DMS53 (cell line): ENCODE results near the gene LCN15.

Experiments used
- DNase-seq: peaks from one replicate; lab custom pipeline; 2025; lab: John Stamatoyannopoulos, UW

The LCN15 gene

GRCh38 chr9:136775191-136775590, 10.9 kb upstream of the LCN15 start:
- DNase-seq = no peak

- no peak for DNase-seq
These were observed 10.2 kb upstream of the LCN15 start for GRCh38 chr9:136774416-136775045.

- DNase-seq = peak; percentile 62
These were observed 9.2 kb upstream of the LCN15 start for GRCh38 chr9:136773386-136774044.

DNA sequence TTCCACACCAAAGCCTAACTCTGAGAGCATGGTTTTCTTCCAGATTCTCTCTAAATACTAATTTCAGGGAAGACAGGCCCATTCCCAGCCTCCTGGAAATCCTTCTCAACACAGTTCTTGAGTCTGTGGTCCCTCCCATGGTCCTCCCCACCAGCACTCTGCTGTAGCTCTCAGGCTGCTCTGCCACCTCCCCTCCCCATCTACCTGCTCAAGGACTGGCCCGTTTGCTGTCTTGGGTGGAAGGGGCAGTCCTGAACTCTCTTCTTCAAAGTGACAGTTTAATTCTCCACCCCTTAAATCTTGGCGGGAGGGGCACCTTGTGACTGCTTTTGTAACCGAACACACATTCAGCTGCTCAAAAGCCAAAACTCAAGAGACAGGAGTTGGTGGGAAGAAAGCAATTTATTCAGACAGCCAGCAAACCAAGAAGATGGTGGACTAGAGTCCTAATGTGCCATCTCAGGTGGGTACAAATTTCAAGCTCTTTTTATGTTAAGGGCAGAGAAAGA, 7.6 kb upstream of the LCN15 start:
- DNase-seq = no peak

GRCh38 chr9:136769710-136770191, 5.4 kb upstream of the LCN15 start:
- no peak for DNase-seq

GRCh38 chr9:136766410-136767120, 2.2 kb upstream of the LCN15 start:
- DNase-seq = peak; percentile 93

GRCh38 chr9:136765745-136766409, 1.6 kb upstream of the LCN15 start:
- peak; percentile 39 for DNase-seq

- no peak for DNase-seq
These were observed 723 bp upstream of the LCN15 start for GRCh38 chr9:136765041-136765440.

- DNase-seq = no peak
These were observed 676 bp downstream of the LCN15 start for GRCh38 chr9:136763649-136764035.

DNA sequence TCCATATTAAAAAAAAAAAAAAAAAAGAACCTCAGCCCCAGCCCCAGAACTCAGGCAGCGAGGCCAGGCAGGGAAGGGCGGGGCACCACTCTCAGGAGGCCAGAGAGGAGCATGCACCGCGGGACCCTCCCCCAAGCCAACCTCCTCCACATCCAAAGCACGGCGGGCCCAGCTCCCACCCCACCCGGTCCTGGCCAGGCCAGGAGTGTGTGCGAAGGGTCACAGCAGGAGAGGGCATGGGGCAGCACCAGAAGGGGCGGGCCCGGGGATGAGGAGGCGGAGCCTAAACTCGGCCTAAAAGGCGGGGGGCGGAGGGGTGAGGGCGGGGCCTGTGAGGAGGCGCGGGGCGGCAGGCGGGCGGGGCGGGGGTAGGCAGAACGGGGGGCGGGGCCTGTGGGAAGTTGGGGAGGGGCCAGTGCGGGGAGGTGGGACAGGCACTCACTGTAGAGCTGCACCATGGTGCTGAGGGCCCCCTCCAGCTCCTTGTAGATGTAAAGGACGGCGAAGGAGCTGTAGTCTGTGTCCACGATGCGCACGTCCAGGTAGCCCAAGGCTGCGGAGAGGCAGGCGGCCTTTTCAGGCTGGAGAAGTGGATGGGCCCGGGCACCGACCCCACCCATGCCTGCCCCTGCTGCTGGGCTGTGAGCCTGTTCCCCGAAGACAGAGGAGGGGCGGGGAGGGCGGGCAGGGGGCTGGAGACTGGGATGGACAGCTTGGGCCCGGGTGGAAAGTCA, 1.2 kb downstream of the LCN15 start:
- DNase-seq = peak; percentile 87

GRCh38 chr9:136762221-136762691, 2.1 kb downstream of the LCN15 start:
- DNase-seq = no peak

DNA sequence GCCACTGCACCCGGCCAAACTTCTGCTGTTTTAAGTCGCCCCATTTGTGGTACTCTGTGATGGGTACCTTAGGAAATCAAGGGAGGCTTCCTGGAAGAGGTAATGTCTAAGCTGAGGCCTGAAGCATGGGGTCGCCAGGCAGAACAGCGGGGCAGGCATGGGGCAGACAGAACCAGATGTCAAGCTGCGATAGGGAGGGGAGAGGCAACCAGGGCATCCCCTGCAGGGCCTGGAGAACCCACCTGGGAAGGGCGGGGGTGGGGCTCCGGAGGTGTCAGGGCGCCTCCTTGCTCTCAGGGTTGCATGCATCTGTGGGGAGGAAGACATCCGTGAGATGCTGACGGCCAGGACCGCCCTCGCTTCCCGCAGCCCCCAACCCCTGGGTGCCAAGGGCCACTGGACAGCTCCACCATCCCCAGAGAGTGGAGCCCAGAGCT, 2.8 kb downstream of the LCN15 start:
- DNase-seq = no peak

- peak; percentile 87 for DNase-seq
These were observed 3.3 kb downstream of the LCN15 start for GRCh38 chr9:136760834-136761544.

DNA sequence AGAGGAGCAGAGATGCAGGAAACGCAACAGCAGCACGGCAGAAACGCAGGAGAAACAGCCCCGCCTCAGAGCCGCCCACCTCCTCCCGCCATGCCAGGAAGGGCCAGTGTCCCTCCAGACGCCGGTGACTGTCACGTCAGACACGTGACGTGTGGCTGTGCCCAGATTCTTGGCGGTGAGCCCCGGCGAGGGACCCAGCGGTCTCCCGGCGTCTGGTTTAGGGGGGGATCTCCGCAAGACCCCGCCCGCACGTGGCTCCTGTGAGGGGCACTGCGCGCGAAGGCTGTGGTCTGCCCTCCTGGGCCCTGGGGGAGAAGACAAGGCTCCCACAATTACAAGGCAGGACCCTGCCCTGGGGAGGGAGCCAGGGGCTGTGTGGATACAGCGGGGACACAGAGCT, 3.9 kb downstream of the LCN15 start:
- no peak for DNase-seq

DNA sequence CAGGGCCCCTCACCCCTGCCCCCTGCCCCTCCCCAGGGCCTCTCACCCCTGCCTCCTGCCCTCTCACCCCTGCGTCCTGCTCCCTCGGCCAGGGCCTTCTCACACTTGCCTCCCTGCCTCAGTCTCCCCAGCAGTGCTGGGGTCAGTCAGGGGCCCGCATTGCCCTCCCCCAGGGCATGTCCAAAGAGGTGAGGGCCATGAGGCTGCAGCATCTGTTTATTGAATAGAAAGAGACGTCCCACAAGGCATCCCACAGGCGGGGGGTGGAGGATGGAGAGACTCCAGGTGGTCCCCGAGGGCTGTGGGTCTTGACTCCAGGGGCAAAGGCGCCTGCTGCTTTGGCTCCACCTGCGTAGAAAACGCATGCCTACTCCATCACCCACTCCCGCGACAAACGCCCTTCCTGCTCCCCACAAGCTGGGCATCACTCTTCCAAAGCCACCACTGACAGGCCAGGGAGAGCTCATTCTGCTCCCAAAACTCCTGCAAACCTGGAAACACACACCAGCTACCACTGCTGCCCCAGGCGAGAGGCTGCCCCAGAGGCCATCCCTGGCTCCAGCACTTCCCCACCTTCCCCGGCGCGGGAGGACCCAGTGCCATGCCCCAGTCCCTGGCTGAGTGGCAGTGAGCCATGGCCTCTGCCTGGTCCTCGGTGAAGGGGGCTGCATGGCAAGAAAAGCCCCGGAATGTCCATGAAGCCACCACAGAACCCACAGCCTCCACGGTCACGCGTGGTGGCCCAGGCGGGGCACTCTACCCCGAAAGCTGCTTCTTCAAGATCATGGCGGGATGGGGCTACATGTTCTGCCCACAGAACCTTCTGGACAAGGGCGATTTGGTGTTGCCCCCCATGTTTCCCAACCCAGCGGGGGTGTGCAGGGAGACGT, 4.6 kb downstream of the LCN15 start:
- DNase-seq = no peak

- DNase-seq = no peak
These were observed 5.3 kb downstream of the LCN15 start for GRCh38 chr9:136759001-136759400.

DNA sequence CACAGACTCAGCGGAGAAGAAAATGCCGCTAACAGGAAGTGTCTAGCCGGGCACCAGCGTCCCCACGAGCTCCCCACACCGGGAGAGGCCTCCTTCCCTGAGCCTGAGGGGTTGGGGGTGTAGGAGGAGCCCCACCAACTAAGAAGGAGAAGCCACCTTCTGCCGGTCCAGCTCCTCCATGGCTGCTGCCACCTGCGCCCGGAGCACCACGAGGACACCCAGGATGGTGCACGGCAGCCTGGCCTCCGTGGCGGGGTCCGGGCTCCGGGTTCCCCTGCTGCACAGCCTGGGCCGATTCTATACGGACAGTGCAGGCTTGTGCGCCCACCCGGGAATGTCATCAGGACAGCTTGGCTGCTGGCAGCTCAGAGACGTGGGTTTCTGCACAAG, 6.6 kb downstream of the LCN15 start:
- DNase-seq = no peak

DNA sequence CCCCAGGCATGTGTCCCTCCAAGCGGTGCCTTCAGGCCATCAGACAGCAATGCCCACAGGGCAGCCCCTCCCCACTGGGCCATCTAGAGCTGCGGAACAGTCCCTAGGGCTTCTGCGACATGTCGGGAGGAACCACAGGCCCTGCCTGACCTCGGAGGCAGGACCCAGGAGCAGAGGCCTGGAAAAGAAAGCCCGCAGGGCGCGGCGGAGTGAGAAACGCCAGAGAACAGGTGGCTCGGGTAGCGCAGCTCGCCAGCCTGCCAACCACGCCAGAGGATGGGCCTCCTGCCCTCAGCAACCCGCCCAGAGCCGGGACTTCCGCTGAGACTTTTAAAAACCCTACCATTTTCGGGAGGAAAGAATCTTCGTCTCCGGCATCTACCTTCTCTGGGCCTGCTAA, 7.0 kb downstream of the LCN15 start:
- no peak for DNase-seq

DNA sequence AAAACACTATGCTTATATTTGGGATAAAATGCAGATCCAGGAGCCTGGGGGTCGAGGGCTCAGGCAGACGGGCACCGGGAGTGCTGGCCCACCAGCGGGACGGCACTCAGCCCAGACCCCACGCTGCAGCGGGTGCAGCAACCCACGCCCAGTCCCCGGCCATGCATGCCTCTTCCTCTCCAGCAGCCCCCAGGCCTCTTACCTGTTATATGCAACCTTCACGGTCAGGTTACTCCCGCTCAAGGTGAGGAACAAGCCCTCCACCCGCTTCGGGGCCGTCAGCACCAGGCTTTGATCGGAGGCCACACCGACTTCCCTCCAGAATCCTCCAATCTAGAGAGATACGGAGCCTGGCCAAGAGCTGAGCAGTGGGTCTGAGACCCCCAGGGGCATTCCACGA, 7.5 kb downstream of the LCN15 start:
- DNase-seq = no peak

- no peak for DNase-seq
These were observed 8.2 kb downstream of the LCN15 start for GRCh38 chr9:136756134-136756438.
